Stomach smooth muscle (tissue), 2 donors: ENCODE measurements around the gene NUTF2.

ENCODE experiments used
- H3K27ac ChIP-seq: one replicate; pipeline ENCODE4 v1.7.0; 2013; ENCODE audit warnings: mild to moderate bottlenecking, low read length, inconsistent platforms
- H3K27me3 ChIP-seq, 2 donors: one replicate each; pipeline ENCODE4 v1.7.0; 2013; ENCODE audit warnings: low read length in 2 of 2; ENCODE audit not compliant: insufficient read depth in 2 of 2, control insufficient read depth in 1 of 2
- H3K36me3 ChIP-seq, 2 donors: one replicate each; pipeline ENCODE4 v1.7.0; 2013; ENCODE audit warnings: low read length in 2 of 2; ENCODE audit not compliant: control insufficient read depth in 2 of 2, insufficient read depth in 2 of 2
- H3K4me1 ChIP-seq: one replicate; pipeline ENCODE4 v1.7.0; 2013; ENCODE audit warnings: low read length; ENCODE audit not compliant: control insufficient read depth, insufficient read depth
- H3K4me3 ChIP-seq, 2 donors: one replicate each; pipeline ENCODE4 v1.7.0; 2013; ENCODE audit warnings: low read length in 2 of 2
- H3K9ac ChIP-seq, 2 donors: one replicate each; pipeline ENCODE4 v1.7.0; 2013; ENCODE audit warnings: low read length in 2 of 2, mild to moderate bottlenecking in 1 of 2
- H3K9me3 ChIP-seq, 2 donors: one replicate each; pipeline ENCODE4 v1.7.0; 2013; ENCODE audit warnings: low read length in 2 of 2; ENCODE audit not compliant: control insufficient read depth in 2 of 2
- donor health status: healthy.
- donor health status: Pancreatic carcinoma.

The NUTF2 gene

GRCh38 chr16:67878232-67878631 lies 31.5 kb downstream of the NUTF2 start:
- H3K27ac ChIP-seq, result no peak overlapping the region
- H3K4me3 ChIP-seq, result no peak overlapping the region
- H3K36me3 ChIP-seq, result peaks cover 70 to 75% of the 10 kb centered on the region in 2 donors
- no peaks in the 10 kb centered on the region for H3K27me3 ChIP-seq
- no peak overlapping the region for H3K9ac ChIP-seq
- H3K9me3 ChIP-seq, result no peaks in the 10 kb centered on the region
- H3K4me1 ChIP-seq, result peaks cover 24% of the 10 kb centered on the region

GRCh38 chr16:67878846-67879245 lies 32.1 kb downstream of the NUTF2 start:
- H3K36me3 ChIP-seq, result peaks cover 74 to 79% of the 10 kb centered on the region in 2 donors
- H3K27me3 ChIP-seq, result no peaks in the 10 kb centered on the region
- no peak overlapping the region for H3K4me3 ChIP-seq
- H3K9me3 ChIP-seq, result no peaks in the 10 kb centered on the region
- no peak overlapping the region for H3K27ac ChIP-seq
- peaks cover 20% of the 10 kb centered on the region for H3K4me1 ChIP-seq
- H3K9ac ChIP-seq, result no peak overlapping the region

GRCh38 chr16:67879462-67879861 lies 32.7 kb downstream of the NUTF2 start:
- H3K36me3 ChIP-seq, result peaks cover 74 to 79% of the 10 kb centered on the region in 2 donors
- H3K27ac ChIP-seq, result no peak overlapping the region
- no peaks in the 10 kb centered on the region for H3K9me3 ChIP-seq
- H3K9ac ChIP-seq, result no peak overlapping the region
- H3K4me3 ChIP-seq, result no peak overlapping the region
- peaks cover 20% of the 10 kb centered on the region for H3K4me1 ChIP-seq
- no peaks in the 10 kb centered on the region for H3K27me3 ChIP-seq

- Histone ChIP-seq H3K4me3 (no peak overlapping the region), H3K4me1 (peaks cover 21% of the 10 kb centered on the region), H3K27me3 (no peaks in the 10 kb centered on the region), H3K27ac (no peak overlapping the region), H3K9ac (no peak overlapping the region), H3K9me3 (no peaks in the 10 kb centered on the region), H3K36me3 (peaks cover 74 to 79% of the 10 kb centered on the region in 2 donors)
These were observed 33.2 kb downstream of the NUTF2 start for GRCh38 chr16:67879936-67880335.

GRCh38 chr16:67880584-67880983 lies 33.9 kb downstream of the NUTF2 start:
- Histone ChIP-seq H3K27ac (no peak overlapping the region), H3K4me1 (peaks cover 18% of the 10 kb centered on the region), H3K4me3 (no peak overlapping the region), H3K9ac (no peak overlapping the region), H3K27me3 (no peaks in the 10 kb centered on the region), H3K36me3 (peaks cover 74 to 79% of the 10 kb centered on the region in 2 donors), H3K9me3 (no peaks in the 10 kb centered on the region)

- H3K4me1 ChIP-seq, result peaks cover 15% of the 10 kb centered on the region
- no peak overlapping the region for H3K27ac ChIP-seq
- no peak overlapping the region for H3K9ac ChIP-seq
- H3K9me3 ChIP-seq, result no peaks in the 10 kb centered on the region
- no peaks in the 10 kb centered on the region for H3K27me3 ChIP-seq
- peaks cover 69 to 70% of the 10 kb centered on the region in 2 donors for H3K36me3 ChIP-seq
- H3K4me3 ChIP-seq, result no peak overlapping the region
These were observed 35.0 kb downstream of the NUTF2 start for GRCh38 chr16:67881621-67882161.

GRCh38 chr16:67882374-67883145 lies 35.8 kb downstream of the NUTF2 start:
- Histone ChIP-seq H3K27ac (no peak overlapping the region), H3K4me3 (no peak overlapping the region), H3K27me3 (no peaks in the 10 kb centered on the region), H3K36me3 (peaks cover 61% of the 10 kb centered on the region in 2 donors), H3K9me3 (no peaks in the 10 kb centered on the region), H3K4me1 (peaks cover 15% of the 10 kb centered on the region), H3K9ac (no peak overlapping the region)

- Histone ChIP-seq H3K36me3 (peaks cover 54% of the 10 kb centered on the region in 2 donors), H3K4me1 (peaks cover 15% of the 10 kb centered on the region), H3K9ac (no peak overlapping the region), H3K27me3 (no peaks in the 10 kb centered on the region), H3K9me3 (no peaks in the 10 kb centered on the region), H3K27ac (peak overlapping the region; percentile 41), H3K4me3 (no peak overlapping the region)
These were observed 36.6 kb downstream of the NUTF2 start for GRCh38 chr16:67883146-67883871.

GRCh38 chr16:67883872-67884261 lies 37.1 kb downstream of the NUTF2 start:
- Histone ChIP-seq H3K27me3 (no peaks in the 10 kb centered on the region), H3K36me3 (peaks cover 48% of the 10 kb centered on the region in 2 donors), H3K4me1 (peaks cover 15% of the 10 kb centered on the region), H3K4me3 (no peak overlapping the region), H3K27ac (peak overlapping the region; percentile 41), H3K9me3 (no peaks in the 10 kb centered on the region), H3K9ac (no peak overlapping the region)

- Histone ChIP-seq H3K36me3 (peaks cover 40% of the 10 kb centered on the region in 2 donors), H3K9ac (peak within 1 kb of the TSS in 1 of 2 donors; percentile 5), H3K27ac (peak within 1 kb of the TSS; percentile 41), H3K4me3 (peak within 1 kb of the TSS; percentile 35 to 64), H3K4me1 (peaks cover 15% of the 10 kb centered on the region), H3K27me3 (no peaks in the 10 kb centered on the region), H3K9me3 (no peaks in the 10 kb centered on the region)
These were observed 38.0 kb downstream of the NUTF2 start, which contains the start of gene NRN1L for GRCh38 chr16:67884684-67885083. Gene NRN1L (plus strand): TSS chr16:67884885. CDS start chr16:67884904, 19 bp downstream.
